ENCODE data around the gene MRC2. TPM values are rescaled to one million over a fixed set of nuclear protein-coding genes. Genes with fewer than 3 reads are reported as not detected.

MRC2 gene
- polyA plus RNA-seq, 2 of the 4 experiments (the other 2 are of a cell fraction): 20.2 to 57.3 TPM

DNA sequence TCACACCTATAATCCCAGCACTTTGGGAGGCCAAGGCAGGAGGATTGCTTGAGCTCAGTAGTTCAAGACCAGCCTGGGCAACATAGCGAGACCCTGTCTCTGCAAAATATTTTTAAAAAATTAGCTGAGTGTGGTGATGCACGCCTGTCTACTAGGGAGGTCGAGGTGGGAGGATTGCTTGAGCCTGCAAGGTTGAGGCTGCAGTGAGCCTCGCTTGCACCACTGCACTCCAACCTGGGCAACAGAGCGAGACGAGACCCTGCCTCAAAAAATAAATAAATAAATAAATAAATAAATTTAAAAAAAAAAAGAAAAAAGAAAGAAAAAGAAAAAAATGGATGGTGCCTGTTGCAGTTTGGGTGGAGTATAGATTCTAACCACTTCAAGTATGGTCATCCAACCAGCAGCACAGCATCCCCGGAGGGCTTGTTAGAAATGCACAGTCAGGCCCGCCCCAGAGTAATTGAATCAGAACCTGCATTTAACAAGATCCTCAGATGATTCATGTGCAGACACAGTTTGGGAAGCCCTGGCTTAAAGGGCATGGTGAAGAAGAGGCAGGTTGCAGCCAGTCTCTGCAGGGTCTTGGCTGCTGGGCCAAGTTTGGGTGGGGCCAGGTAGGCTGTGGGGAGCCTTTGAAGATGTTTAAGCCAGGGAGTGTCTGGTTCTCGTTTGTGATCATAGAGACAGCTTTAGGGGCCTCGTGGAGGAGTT, 40.8 kb downstream of the MRC2 start:
- Histone ChIP-seq H3K27ac (no peak overlapping the region), H3K9me3 (no peaks in the 10 kb centered on the region), H3K4me3 (no peak overlapping the region), H3K4me1 (peaks cover 6% of the 10 kb centered on the region; the same call in 1 of the 3 replicates), H3K4me2 (no peak overlapping the region)
- WGBS (ENCODE audit: missing lambda C conversion rate): 76% methylated on average over 10 of the region's 10 CpGs
- TF ChIP-seq ZNF302 (CRISPR knock-in tag; IDR thresholded peaks at IDR 0.05) (no peak), ZC3H11A (IDR thresholded peaks at IDR 0.05) (no peak), MAZ (IDR thresholded peaks at IDR 0.05; ENCODE audit: borderline replicate concordance, low read depth, low read length) (no peak), EP300 (IDR thresholded peaks at IDR 0.05) (no peak), BHLHE40 (IDR thresholded peaks at IDR 0.05; ENCODE audit: low read depth, low read length) (no peak), POLR2A (IDR thresholded peaks at IDR 0.05; ENCODE audit: low read length) (no peak), GATA3 (IDR thresholded peaks at IDR 0.05; ENCODE audit: borderline replicate concordance) (no peak), CBX2 (IDR thresholded peaks at IDR 0.05; ENCODE audit: borderline replicate concordance, low read depth) (no peak)
- TF ChIP-seq, protein P1, sequence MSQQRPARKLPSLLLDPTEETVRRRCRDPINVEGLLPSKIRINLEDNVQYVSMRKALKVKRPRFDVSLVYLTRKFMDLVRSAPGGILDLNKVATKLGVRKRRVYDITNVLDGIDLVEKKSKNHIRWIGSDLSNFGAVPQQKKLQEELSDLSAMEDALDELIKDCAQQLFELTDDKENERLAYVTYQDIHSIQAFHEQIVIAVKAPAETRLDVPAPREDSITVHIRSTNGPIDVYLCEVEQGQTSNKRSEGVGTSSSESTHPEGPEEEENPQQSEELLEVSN (IDR thresholded peaks at IDR 0.05; ENCODE audit: borderline replicate concordance, low read depth): no peak
- DNase-seq (ENCODE audit: low read depth in 1 of 2, low spot score in 1 of 2) (no peak), FAIRE-seq (no peak), ATAC-seq (no peak)
- POLR2A ChIA-PET: no interaction called here
- CTCF ChIA-PET: interaction anchor here (0.5 to 1.1 kb wide), 3 partner anchors 25 to 944 kb away, joined by 3 to 4 read pairs (median 3); no protein-coding TSS in a partner anchor

DNA sequence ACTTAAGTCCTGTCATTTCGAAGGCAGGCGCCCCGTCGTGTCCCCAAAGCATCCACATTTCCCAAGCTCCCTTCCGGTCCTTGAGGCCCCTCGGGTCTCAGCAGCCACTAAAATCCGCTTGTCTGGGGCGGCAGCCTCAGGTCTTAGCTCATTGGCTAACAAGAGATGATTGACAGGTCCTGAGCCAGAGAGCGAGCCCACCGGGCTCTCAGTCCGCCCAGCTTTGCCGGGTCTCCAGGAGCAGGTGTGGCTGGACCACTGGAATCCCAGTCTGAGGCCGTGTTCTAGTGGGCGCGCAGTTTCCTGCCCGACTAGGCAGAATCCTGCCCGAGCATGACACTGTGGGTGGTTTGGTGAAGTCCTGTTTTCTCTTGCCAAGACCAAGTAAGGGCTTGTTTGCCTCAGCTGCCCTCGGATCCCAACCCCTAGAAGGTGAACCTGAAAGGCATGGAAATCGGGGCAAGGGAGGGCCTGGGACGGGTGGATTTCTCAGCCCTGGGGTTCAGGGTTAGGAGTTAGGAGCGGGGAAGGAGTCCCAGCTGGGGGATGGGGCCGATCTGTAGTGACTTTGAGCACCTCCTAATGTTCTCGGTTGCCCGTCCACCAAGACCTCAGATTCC, 42.8 kb downstream of the MRC2 start:
- ATAC-seq (no peak), FAIRE-seq (no peak), DNase-seq (ENCODE audit: low read depth in 1 of 2, low spot score in 1 of 2) (no peak)
- Histone ChIP-seq H3K9me3 (no peaks in the 10 kb centered on the region), H3K27ac (no peak overlapping the region), H3K4me2 (no peak overlapping the region), H3K4me1 (peaks cover 6% of the 10 kb centered on the region; the same call in 1 of the 3 replicates), H3K4me3 (no peak overlapping the region)
- POLR2A ChIA-PET: no interaction called here
- WGBS (ENCODE audit: missing lambda C conversion rate): 89% methylated on average over 24 of the region's 24 CpGs
- no peak for TF ChIP-seq CEBPB (IDR thresholded peaks at IDR 0.05)
- no peak for TF ChIP-seq POLR2A (IDR thresholded peaks at IDR 0.05; ENCODE audit: low read length)
- TF ChIP-seq ZNF302 (CRISPR knock-in tag; IDR thresholded peaks at IDR 0.05): no peak
- no peak for TF ChIP-seq ESRRA (IDR thresholded peaks at IDR 0.05; ENCODE audit: borderline replicate concordance, low read length)
- no peak for TF ChIP-seq FOSL2 (IDR thresholded peaks at IDR 0.05)
- no peak for TF ChIP-seq FOSL2 (CRISPR knock-in tag; IDR thresholded peaks at IDR 0.05)
- TF ChIP-seq MAZ (IDR thresholded peaks at IDR 0.05; ENCODE audit: borderline replicate concordance, low read depth, low read length): no peak
- TF ChIP-seq HOXB5 (CRISPR knock-in tag; IDR thresholded peaks at IDR 0.05): no peak
- no peak for TF ChIP-seq HOXB13 (CRISPR knock-in tag; IDR thresholded peaks at IDR 0.05; ENCODE audit: low read depth)
- CTCF ChIA-PET: interaction anchor here (0.6 to 4.3 kb wide), 8 partner anchors 10 to 809 kb away, joined by 3 to 52 read pairs (median 4); no protein-coding TSS in a partner anchor

DNA sequence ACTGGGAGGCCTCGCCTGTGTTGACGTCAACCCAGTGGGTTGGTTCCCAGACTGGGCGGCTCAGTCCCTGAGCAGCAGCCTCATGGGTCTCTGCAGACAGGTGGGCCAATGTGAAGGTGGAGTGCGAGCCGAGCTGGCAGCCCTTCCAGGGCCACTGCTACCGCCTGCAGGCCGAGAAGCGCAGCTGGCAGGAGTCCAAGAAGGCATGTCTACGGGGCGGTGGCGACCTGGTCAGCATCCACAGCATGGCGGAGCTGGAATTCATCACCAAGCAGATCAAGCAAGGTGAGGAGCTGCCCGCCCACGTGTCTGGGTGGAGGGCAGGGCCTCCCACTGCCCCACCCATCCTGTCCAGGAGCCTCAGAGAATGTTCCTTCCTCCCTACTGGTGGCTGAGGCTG, 44.1 kb downstream of the MRC2 start:
- WGBS (ENCODE audit: missing lambda C conversion rate): 81% methylated on average over 14 of the region's 14 CpGs
- DNase-seq (ENCODE audit: low read depth in 1 of 2, low spot score in 1 of 2): no peak
- peaks cover 6% of the 10 kb centered on the region; the same call in 1 of the 3 replicates for H3K4me1 ChIP-seq
- no peak overlapping the region for H3K4me2 ChIP-seq
- H3K27ac ChIP-seq: no peak overlapping the region
- no peak overlapping the region for H3K4me3 ChIP-seq
- ChIA-PET CTCF (interaction anchor here (0.6 to 13.1 kb wide), 47 partner anchors 10 to 872 kb away, joined by 3 to 178 read pairs (median 4); partner anchors contain the start of gene TANC2), POLR2A (interaction anchor here (1.2 kb wide), 1 partner anchor 807 kb away, joined by 3 read pairs; no protein-coding TSS in a partner anchor)
- ATAC-seq: peak in 1 of 2 experiments; percentile 16; a peak in 3 of 6 replicates
- FAIRE-seq: no peak
- no peak for TF ChIP-seq RAD21 (conservative IDR thresholded peaks at IDR 0.05 in 1 of 2, IDR thresholded peaks at IDR 0.05 in 1 of 2)
- no peak for TF ChIP-seq NR3C1 (IDR thresholded peaks at IDR 0.05)
- TF ChIP-seq GATA3 (IDR thresholded peaks at IDR 0.05; ENCODE audit: borderline replicate concordance): no peak
- no peak for TF ChIP-seq TP53 (CRISPR knock-in tag; IDR thresholded peaks at IDR 0.05)
- TF ChIP-seq BHLHE40 (IDR thresholded peaks at IDR 0.05; ENCODE audit: low read depth, low read length): no peak
- TF ChIP-seq CHD4 (IDR thresholded peaks at IDR 0.05; ENCODE audit: borderline replicate concordance): no peak
- TF ChIP-seq CEBPB (IDR thresholded peaks at IDR 0.05): no peak
- TF ChIP-seq EP300 (IDR thresholded peaks at IDR 0.05): no peak
- TF ChIP-seq ESRRA (IDR thresholded peaks at IDR 0.05; ENCODE audit: borderline replicate concordance, low read length): no peak
- TF ChIP-seq HOXB5 (CRISPR knock-in tag; IDR thresholded peaks at IDR 0.05): no peak
- no peak for TF ChIP-seq HOXB13 (CRISPR knock-in tag; IDR thresholded peaks at IDR 0.05; ENCODE audit: low read depth)
- TF ChIP-seq ELK1 (IDR thresholded peaks at IDR 0.05; ENCODE audit: low read depth, low read length): no peak
- no peak for TF ChIP-seq RCOR1 (IDR thresholded peaks at IDR 0.05; ENCODE audit: low read depth, low read length)
- TF ChIP-seq FOXS1 (CRISPR knock-in tag; IDR thresholded peaks at IDR 0.05): no peak
- TF ChIP-seq SREBF2 (IDR thresholded peaks at IDR 0.05): no peak
- no peak for TF ChIP-seq ZC3H11A (IDR thresholded peaks at IDR 0.05)
- TF ChIP-seq MYC (IDR thresholded peaks at IDR 0.05; ENCODE audit: borderline replicate concordance, low read length): no peak
- TF ChIP-seq USF2 (IDR thresholded peaks at IDR 0.05): no peak
- TF ChIP-seq POLR2A (IDR thresholded peaks at IDR 0.05; ENCODE audit: low read length): no peak
- TF ChIP-seq NFE2L2 (conservative IDR thresholded peaks at IDR 0.05; ENCODE audit: low read length): no peak
- H3K9me3 ChIP-seq: no peaks in the 10 kb centered on the region

Measured in A549 (cell line).